ENCODE data around the gene COMMD10. TPM values are rescaled to one million over a fixed set of nuclear protein-coding genes. Genes with fewer than 3 reads are reported as not detected.
A peak's percentile ranks its signal among the peaks of the same experiment; 100 is the strongest.

COMMD10 gene
- polyA plus RNA-seq, 1 donor from 2014 or later, result 23.1 TPM

DNA sequence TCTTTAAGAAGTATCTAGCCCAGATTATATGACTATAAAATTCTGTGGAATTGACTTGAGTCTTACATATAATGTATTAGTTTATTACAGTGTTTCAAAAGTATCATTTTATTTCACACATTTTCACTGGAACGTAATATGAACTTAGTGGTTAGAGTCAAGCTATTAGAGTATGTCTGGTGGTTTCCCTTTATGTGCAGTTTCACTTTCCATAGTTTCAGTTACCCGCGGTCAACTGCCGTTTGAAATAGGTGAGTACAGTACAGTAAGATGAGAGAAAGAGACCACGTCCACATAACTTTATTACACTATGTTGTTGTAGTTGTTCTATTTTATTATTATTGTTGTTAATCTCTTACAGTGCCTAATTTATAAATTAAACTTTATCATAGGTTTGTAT, 50.5 kb downstream of the COMMD10 start:
- Histone ChIP-seq H3K9me2 (ENCODE audit: insufficient read depth, low read length) (no peaks in the 10 kb centered on the region), H4K20me1 (ENCODE audit: insufficient read depth) (no peaks in the 10 kb centered on the region), H3F3A (ENCODE audit: insufficient read depth, low read length, poor library complexity, severe bottlenecking) (no peaks in the 10 kb centered on the region), H3K4me3 (ENCODE audit: low read length) (no peak overlapping the region), H3K9me3 (ENCODE audit: low read length) (no peaks in the 10 kb centered on the region), H2AFZ (ENCODE audit: low read depth, low read length) (no peak overlapping the region), H3K27ac (ENCODE audit: low read length) (no peak overlapping the region), H3K4me2 (ENCODE audit: low read length) (no peak overlapping the region), H3K79me2 (replicated peaks; ENCODE audit: insufficient read depth, low read length) (no peaks in the 10 kb centered on the region), H3K27me3 (ENCODE audit: insufficient read depth, low read depth, low read length) (no peaks in the 10 kb centered on the region), H3K36me3 (ENCODE audit: insufficient read depth, low read length) (no peaks in the 10 kb centered on the region), H3K9ac (ENCODE audit: low read length) (no peak overlapping the region)
- TF ChIP-seq TAF1 (IDR thresholded peaks at IDR 0.05; ENCODE audit: low read depth) (no peak), SMC3 (conservative IDR thresholded peaks at IDR 0.05; ENCODE audit: poor library complexity) (no peak), MXI1 (conservative IDR thresholded peaks at IDR 0.05; ENCODE audit: poor library complexity, severe bottlenecking) (no peak), EP300 (conservative IDR thresholded peaks at IDR 0.05; ENCODE audit: poor library complexity, severe bottlenecking) (no peak), RAD21 (conservative IDR thresholded peaks at IDR 0.05) (no peak), POLR2AphosphoS5 (IDR thresholded peaks at IDR 0.05) (no peak), EZH2 (IDR thresholded peaks at IDR 0.05; ENCODE audit: borderline replicate concordance, insufficient read depth, low read length, poor library complexity, severe bottlenecking) (no peak), REST (IDR thresholded peaks at IDR 0.05; ENCODE audit: borderline replicate concordance) (no peak)
- TF ChIP-seq, protein P1, sequence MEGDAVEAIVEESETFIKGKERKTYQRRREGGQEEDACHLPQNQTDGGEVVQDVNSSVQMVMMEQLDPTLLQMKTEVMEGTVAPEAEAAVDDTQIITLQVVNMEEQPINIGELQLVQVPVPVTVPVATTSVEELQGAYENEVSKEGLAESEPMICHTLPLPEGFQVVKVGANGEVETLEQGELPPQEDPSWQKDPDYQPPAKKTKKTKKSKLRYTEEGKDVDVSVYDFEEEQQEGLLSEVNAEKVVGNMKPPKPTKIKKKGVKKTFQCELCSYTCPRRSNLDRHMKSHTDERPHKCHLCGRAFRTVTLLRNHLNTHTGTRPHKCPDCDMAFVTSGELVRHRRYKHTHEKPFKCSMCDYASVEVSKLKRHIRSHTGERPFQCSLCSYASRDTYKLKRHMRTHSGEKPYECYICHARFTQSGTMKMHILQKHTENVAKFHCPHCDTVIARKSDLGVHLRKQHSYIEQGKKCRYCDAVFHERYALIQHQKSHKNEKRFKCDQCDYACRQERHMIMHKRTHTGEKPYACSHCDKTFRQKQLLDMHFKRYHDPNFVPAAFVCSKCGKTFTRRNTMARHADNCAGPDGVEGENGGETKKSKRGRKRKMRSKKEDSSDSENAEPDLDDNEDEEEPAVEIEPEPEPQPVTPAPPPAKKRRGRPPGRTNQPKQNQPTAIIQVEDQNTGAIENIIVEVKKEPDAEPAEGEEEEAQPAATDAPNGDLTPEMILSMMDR (IDR thresholded peaks at IDR 0.05; ENCODE audit: poor library complexity, severe bottlenecking), result no peak

DNA sequence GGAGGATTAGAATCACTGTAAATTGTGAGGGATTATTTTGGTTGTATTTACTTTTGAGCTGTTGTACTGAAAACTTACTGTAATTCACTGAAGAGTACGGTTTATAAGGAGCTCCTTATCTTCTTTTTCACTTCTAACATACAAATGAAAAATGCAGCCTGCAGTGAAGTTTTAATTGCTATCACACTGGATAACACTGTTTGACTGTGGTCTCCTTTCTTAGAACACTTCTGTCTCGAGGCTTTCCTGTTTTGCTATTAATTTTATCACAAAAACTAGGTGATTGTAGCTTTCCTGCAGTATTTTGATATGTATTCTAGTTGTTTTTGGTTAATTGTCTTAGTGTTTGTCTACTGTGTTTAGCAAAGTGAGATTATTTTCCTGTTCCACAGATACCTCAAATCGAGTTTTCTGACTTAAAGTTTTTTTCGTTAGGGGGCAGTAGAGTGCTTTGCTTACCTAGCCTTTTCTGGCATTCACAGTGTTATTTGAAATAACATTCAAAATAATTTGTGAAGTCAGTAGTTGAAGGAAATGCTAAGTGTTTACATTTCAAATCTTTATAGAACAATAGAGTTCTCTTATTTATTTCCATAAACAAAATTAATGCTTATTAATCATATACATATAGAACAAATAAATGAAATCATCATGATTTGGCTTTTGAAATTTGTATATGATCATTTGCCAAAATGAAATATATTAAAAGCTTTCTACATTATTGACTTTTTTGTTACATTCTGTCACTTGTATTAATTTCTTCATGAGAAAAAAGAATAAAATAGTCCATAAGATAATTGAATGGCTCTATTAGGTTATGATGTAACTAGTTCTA, 52.9 kb downstream of the COMMD10 start:
- no peak overlapping the region for H3K9ac ChIP-seq (ENCODE audit: low read length)
- H3K9me2 ChIP-seq (ENCODE audit: insufficient read depth, low read length), result no peaks in the 10 kb centered on the region
- H4K20me1 ChIP-seq (ENCODE audit: insufficient read depth), result no peaks in the 10 kb centered on the region
- no peak overlapping the region for H3K4me2 ChIP-seq (ENCODE audit: low read length)
- H3K79me2 ChIP-seq (replicated peaks; ENCODE audit: insufficient read depth, low read length), result no peaks in the 10 kb centered on the region
- H3F3A ChIP-seq (ENCODE audit: insufficient read depth, low read length, poor library complexity, severe bottlenecking), result no peaks in the 10 kb centered on the region
- no peak overlapping the region for H3K4me3 ChIP-seq (ENCODE audit: low read length)
- H2AFZ ChIP-seq (ENCODE audit: low read depth, low read length), result no peak overlapping the region
- H3K27ac ChIP-seq (ENCODE audit: low read length), result no peak overlapping the region
- no peaks in the 10 kb centered on the region for H3K36me3 ChIP-seq (ENCODE audit: insufficient read depth, low read length)
- no peaks in the 10 kb centered on the region for H3K27me3 ChIP-seq (ENCODE audit: insufficient read depth, low read depth, low read length)
- H3K9me3 ChIP-seq (ENCODE audit: low read length), result no peaks in the 10 kb centered on the region
- no peak for TF ChIP-seq TAF1 (IDR thresholded peaks at IDR 0.05; ENCODE audit: low read depth)
- TF ChIP-seq REST (IDR thresholded peaks at IDR 0.05; ENCODE audit: borderline replicate concordance), result no peak
- no peak for TF ChIP-seq MXI1 (conservative IDR thresholded peaks at IDR 0.05; ENCODE audit: poor library complexity, severe bottlenecking)
- no peak for TF ChIP-seq EP300 (conservative IDR thresholded peaks at IDR 0.05; ENCODE audit: poor library complexity, severe bottlenecking)
- no peak for TF ChIP-seq POLR2AphosphoS5 (IDR thresholded peaks at IDR 0.05)
- TF ChIP-seq RAD21 (conservative IDR thresholded peaks at IDR 0.05), result peak; percentile 92
- TF ChIP-seq SMC3 (conservative IDR thresholded peaks at IDR 0.05; ENCODE audit: poor library complexity), result peak; percentile 86
- TF ChIP-seq EZH2 (IDR thresholded peaks at IDR 0.05; ENCODE audit: borderline replicate concordance, insufficient read depth, low read length, poor library complexity, severe bottlenecking), result no peak
- TF ChIP-seq, protein P1 (IDR thresholded peaks at IDR 0.05; ENCODE audit: poor library complexity, severe bottlenecking), result peak; percentile 85

Measured in neural cell (in vitro differentiated cells).